Hippocampal formation (tissue), 2 donors: Measurements from ENCODE around the gene SPSB1.

Source experiments
- DNase-seq, 2 donors: peaks; one replicate each; lab custom pipeline; 2025; lab: John Stamatoyannopoulos, UW

SPSB1 gene

DNA sequence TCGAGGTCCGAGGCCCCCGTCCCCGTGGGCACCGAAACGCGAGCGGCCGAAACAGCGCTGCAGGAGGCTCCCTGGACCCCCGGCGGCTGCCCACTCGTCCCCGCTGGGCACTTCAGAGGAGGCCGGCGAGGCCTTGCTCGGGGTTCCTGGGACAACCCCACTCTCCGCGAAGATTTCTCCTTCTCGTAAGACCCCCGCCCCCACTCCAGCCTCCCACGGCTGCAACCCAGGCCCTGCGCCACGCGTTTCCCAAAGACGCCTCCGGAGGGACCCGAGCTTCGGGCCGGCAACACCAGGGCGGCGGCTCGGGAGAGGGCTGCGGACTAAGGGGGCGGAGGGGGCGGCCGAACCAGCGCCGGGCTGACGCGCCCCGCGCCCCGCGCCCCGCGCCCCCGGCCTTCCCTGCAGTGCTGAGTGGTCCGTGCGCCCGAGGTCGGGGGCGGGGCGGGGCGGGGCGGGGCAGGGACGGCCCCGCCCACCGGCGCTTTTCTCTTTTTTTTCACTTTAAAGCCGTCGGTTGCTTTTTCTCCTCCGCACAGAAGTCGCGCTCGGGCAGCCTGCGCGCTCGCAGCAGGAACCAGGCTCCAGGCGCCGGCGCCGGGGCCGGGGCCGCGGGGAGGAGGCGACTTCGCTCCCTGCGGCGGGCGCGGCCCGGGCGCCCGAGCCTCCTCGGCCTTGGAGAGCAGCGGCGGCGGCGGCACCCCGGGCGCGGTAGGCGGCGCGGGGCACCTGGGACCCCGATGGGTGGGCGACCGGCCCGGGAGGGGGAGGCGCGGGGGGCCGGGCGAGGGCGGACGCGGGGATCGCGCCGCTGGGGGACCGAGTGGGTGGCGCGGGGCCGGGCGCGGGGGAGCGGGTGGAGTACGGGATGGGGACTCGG lies at the start of gene SPSB1:
Gene SPSB1, plus strand, starts transcription at position 534 of the 880 bp plus-strand sequence. CDS start 62,998 bp downstream, outside the sequence.
- DNase-seq, result peak; percentile 74 to 75

- DNase-seq, result no peak
Observed at GRCh38 chr1:9243066-9243739, 49.5 kb upstream of the SPSB1 start.

- DNase-seq, result no peak
Observed at GRCh38 chr1:9244501-9245229, 48.0 kb upstream of the SPSB1 start.

DNA sequence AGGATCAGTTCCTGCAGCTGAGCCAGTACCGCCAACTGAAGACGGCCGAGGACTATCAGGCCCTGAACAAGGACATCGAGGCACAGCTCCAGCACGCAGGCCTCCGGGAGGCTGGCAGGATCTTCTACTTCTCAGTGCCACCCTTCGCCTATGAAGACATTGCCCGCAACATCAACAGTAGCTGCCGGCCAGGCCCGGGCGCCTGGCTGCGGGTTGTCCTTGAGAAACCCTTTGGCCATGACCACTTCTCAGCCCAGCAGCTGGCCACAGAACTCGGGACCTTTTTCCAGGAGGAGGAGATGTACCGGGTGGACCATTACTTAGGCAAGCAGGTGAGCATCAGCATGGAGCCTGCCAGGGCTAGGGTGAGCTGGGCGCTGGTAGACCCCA lies 47.5 kb upstream of the SPSB1 start:
- no peak for DNase-seq

DNA sequence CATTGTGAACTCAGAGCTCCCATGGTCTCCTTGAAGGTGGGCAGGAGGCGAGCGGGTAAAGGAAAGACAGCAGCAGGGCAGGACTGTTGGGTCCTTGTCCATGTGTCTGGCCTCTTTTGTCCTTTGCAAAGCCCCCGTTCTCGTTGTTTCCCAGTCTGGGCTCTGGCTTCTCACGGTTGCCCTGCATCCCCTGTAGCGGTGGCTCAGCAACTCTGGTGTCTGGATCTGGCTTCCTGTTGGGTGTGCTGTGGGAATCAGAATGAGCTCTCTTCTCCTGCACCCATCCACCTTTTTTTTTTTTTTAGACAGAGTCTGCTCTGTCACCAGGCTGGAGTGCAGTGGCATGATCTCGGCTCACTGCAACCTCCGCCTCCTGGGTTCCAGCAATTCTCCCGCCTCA lies 47.0 kb upstream of the SPSB1 start:
- no peak for DNase-seq

GRCh38 chr1:9246215-9246614 lies 46.5 kb upstream of the SPSB1 start:
- DNase-seq, result no peak

- no peak for DNase-seq
Observed at GRCh38 chr1:9246841-9247785, 45.6 kb upstream of the SPSB1 start.

GRCh38 chr1:9247894-9248293 lies 44.8 kb upstream of the SPSB1 start:
- peak in 1 of 2 donors; percentile 45 for DNase-seq

- no peak for DNase-seq
Observed at GRCh38 chr1:9248341-9249262, 44.1 kb upstream of the SPSB1 start.

GRCh38 chr1:9249263-9249533 lies 43.5 kb upstream of the SPSB1 start:
- DNase-seq, result no peak

- peak in 1 of 2 donors; percentile 27 for DNase-seq
Observed at GRCh38 chr1:9249534-9250410, 42.9 kb upstream of the SPSB1 start.

DNA sequence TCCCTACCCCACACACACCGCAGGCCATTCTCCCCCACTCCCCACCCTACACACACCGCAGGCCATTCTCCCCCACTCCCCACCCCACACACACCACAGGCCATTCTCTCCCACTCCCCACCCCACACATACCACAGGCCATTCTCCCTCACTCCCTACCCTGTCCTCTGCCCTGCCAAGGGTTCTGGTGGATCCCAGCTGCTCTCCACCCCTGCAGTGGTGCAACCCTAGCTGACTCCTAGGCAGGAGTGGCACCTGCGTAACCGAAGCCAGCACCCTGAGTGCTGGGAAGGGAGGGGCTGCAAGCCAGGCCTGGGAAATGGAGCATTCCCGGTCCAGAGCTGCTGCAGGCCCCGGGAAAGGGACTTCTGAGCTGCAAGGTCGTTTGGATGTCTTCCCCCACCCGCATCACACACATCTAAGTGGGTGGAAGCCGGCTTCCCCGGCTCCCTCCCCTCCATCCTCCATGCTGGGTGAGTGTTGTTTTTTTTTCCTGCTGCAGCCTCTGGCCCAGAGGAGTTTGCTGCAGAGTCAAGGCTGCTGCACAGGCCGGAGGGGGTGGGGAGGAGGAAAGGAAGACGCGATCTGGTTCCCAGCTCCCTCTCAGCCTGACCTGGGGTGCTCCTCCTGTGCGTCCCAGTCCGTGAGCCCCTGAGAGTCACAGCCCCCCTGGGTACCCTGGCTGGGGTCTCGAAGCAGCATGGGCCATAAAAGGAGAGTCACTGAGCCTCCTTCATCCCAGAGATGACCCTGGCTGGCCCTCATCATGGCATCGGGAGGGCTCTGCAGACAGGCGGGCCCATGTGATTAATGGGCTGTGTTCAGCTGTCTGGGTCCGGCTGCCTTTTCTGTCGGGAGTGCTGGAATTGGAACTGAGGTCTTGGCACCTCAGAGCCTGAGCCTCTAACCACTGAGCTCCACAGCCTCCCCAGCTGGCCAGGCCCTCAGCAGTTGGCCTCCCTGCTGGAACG lies 42.0 kb upstream of the SPSB1 start:
- DNase-seq, result no peak

GRCh38 chr1:9251501-9251900 lies 41.2 kb upstream of the SPSB1 start:
- DNase-seq, result no peak

- DNase-seq, result no peak
Observed at GRCh38 chr1:9253004-9253403, 39.7 kb upstream of the SPSB1 start.

GRCh38 chr1:9253453-9254105 lies 39.1 kb upstream of the SPSB1 start:
- DNase-seq, result no peak

DNA sequence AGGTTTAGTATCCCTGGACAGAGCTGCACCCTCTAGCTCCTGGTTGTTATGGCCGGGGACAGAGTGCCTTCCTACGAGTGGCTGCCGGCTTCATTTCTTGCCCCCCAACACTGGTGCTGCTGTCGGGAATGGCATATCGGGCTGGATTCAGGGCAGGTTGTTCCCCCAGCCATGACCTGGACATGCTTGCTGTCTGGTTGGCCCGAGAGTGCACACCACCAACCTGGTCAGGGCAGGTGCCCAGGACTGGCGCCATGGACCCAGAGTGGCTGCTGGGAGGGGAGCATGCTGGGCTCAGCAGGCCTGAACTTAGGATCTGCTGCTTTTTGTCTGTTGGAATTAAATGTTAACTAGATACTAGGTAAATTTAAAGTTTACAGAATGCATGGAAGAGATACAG lies 36.4 kb upstream of the SPSB1 start:
- DNase-seq, result no peak

DNA sequence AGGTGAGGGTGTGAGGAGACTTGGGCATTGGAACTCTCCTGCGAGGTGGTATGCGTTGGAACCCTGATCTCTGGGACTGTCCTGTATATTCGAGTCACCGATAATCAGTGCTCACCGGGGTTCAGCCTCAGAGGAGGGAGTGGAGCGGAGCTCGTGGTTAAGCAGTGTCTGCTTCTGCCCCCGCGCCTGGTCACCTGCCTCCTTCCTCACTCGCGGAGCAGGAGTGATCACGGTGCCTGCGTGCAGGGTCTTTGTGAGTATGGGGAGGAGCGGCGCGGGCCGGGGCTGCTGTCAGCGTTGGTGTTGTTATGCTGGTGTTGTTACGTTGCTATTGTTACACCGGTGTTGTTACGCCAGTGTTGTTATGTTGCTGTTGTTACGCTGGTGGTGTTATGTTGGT lies 34.8 kb upstream of the SPSB1 start:
- DNase-seq, result no peak

DNA sequence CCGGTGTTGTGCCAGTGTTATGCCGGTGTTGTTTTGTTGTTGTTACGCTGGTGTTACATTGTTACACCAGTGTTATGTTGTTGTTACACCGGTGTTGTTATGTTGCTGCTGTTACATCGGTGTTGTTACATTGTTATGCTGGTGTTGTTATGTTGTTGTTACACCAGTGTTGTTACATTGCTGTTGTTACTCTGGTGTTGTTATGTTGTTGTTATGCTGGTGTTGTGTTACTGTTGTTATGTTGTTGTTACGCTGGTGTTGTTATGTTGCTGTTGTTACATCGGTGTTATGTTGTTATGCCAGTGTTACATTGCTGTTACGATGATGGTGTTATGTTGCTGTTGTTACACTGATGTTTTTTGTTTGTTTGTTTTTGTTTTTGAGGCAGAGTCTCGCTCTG lies 34.1 kb upstream of the SPSB1 start:
- no peak for DNase-seq
